GM21717 (cell line): Measurements from ENCODE around the gene NUFIP2.
"Not testable (repeated sequence)": the region's sequence is repeated elsewhere in the genome, so short reads cannot be mapped to it uniquely, and the experiment has no call there.

Experiments
- ATAC-seq: cut with Tn5 transposase; IDR thresholded peaks from one replicate; pipeline ENCODE4 v1.9.1; 2021; ENCODE audit warnings: mild to moderate bottlenecking, moderate library complexity; ENCODE audit not compliant: unreplicated experiment

The NUFIP2 gene

DNA sequence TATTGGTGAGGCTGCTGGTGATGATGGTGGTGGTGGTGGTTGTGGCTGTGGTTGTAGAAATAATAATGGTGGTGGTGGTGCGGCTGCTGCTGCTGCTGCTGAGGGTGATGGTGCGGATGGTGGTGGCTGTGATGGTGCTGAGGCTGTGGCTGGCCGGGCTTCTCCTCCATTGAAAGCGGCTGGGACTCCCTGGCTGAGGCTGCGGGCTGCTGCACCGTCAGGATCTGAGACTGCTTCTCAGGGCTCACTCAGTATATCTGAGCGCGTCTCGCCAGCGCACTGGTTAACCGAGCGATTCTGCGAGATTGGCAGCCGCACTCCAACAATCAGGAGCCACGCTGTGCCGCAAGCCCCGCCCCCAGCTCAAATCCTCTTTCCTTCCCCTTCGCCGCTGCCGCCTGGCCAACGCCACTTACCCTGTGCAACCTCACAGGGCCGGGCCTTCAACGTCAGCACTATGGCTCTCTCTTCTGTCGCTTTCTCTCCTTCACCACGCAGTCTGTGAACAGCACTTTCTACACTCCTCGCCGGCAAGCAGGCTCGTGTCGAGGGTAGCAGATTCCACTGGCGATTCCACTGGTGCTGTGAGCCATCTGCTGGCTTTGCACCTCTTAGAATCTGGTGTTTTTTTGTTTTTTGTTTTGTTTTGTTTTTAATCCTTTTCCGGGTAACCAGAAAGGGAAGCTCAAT, at the start of gene NUFIP2:
TSS of gene NUFIP2 (minus strand) at position 259 of the 690 bp plus-strand sequence. CDS start at position 170, 89 bp downstream.
- peak; percentile 76 for ATAC-seq

- ATAC-seq, result no peak
Measured at GRCh38 chr17:29342158-29342765, 48.3 kb upstream of the NUFIP2 start.

GRCh38 chr17:29341726-29342125, 47.8 kb upstream of the NUFIP2 start:
- ATAC-seq, result no peak

DNA sequence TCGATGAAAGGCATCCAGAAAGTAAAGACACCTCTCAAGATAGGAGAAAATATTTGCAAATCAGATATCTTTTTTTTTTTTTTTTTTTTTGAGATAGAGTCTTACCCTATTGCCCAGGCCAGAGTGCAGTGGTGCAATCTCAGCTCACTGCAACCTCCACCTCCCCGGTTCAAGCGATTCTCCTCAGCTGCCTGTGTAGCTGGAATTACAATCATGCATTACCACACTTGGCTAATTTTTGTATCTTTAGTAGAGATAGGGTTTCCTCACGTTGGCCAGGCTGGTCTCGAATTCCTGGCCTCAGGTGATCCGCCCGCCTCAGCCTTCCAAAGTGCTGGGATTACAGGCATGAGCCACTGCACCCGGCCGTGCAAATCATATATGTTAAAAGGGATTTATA, 45.1 kb upstream of the NUFIP2 start:
- ATAC-seq, result not testable (repeated sequence)

GRCh38 chr17:29331708-29332085, 37.7 kb upstream of the NUFIP2 start:
- no peak for ATAC-seq

GRCh38 chr17:29331075-29331707, 37.2 kb upstream of the NUFIP2 start:
- ATAC-seq, result no peak

- no peak for ATAC-seq
Measured at GRCh38 chr17:29327412-29327811, 33.5 kb upstream of the NUFIP2 start.

- no peak for ATAC-seq
Measured at GRCh38 chr17:29326023-29326813, 32.3 kb upstream of the NUFIP2 start.

DNA sequence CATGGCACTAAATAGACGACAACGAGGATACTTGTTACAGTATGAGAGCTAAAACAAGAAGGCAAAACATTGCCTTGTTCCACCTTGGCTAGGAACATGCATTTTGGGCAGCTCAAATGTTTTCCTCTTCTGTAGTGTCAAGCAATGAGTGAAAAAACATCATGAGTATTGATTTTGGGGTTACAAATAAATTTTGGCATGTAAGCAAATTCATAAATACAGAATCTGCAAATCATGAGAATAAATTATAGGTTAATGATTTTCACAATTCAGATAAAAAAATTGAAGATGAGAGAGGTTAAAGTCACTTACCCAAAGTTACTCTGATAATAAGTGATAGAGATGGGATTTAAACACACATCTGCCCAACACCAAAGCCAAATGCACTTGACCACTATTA, 28.4 kb upstream of the NUFIP2 start:
- no peak for ATAC-seq

DNA sequence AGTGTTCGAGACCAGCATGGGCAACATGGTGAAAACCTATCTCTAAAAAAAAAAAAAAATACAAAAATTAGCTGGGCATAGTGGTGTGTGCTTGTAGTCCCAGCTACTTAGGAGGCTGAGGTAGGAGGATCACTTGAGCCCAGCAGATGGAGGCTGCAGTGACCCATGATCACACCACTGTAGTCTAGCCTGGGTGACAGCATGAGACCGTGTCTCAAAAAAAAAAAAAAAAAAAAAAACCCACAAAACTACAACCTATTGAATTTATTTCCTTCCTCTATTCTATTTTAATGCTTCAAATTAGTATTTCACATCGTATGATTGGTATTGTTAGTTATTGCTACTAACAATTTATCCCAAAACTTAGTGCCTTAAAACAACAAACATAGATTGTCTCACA, 9.4 kb upstream of the NUFIP2 start:
- no peak for ATAC-seq

DNA sequence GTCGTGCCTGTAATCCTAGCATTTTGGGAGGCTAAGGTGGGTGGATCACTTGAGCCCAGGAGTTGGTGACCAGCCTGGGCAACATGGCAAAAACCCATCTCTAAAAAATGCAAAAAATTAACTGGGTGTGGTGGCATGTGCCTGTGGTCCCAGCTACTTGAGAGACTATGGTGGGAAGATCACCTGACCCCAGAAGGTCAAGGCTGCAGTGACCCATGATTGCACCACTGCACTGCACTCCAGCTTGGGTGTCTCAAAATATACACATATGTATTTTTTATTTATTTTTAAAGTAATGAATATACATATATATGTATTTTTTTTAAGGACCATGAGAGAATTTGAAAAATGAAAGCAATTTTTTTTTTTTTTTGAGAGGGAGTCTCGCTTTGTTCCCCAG, 5.1 kb upstream of the NUFIP2 start:
- no peak for ATAC-seq

- ATAC-seq, result no peak
Measured at GRCh38 chr17:29295420-29295819, 1.5 kb upstream of the NUFIP2 start.

DNA sequence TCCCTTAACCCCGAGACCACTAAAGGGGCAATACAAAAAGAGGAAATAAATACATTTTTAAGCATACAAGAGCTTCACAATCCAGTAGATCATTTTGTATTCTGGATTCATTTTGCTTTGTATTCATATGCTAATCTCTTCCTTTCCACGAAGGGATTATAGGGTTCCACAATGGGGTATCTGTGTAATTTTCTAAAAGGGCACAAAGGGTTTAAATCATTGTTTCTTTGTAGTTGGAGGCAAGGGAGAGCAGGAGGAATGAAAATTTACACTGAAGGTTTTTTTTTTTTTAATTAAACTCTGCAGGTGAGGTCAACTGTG, 592 bp upstream of the NUFIP2 start:
- ATAC-seq, result no peak

- ATAC-seq, result no peak
Measured at GRCh38 chr17:29292992-29293889, 707 bp downstream of the NUFIP2 start.

- ATAC-seq, result no peak
Measured at GRCh38 chr17:29292071-29292991, 1.6 kb downstream of the NUFIP2 start.

DNA sequence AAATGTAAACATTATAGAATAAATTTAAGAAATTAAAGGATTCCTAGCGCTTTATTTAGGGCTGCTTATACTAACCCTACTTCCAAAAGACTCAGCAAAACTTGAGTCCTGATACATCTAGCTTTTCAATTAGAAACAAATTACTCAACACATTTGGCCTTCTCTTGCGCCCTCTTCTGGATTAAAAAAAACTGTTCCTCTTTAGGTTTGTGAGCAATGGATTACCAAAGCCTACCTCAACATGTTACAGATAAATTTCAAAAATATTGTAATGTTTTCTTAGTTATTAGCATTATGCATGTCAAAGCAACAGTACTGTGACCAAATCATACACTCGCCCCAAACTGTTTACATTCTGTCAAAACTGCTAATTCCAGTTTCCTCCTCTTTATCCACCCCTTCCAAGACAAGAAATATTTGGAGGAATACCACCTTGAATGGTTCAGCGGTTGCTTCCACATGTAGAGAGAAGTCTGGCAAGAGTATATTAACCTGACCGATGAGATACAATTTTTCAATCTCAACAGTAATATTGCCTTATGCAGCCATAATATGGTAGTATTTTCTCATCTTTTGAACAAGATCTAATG, 2.7 kb downstream of the NUFIP2 start:
- no peak for ATAC-seq

GRCh38 chr17:29289852-29290251, 4.1 kb downstream of the NUFIP2 start:
- ATAC-seq, result no peak

- ATAC-seq, result no peak
Measured at GRCh38 chr17:29283961-29284360, 10.0 kb downstream of the NUFIP2 start.

DNA sequence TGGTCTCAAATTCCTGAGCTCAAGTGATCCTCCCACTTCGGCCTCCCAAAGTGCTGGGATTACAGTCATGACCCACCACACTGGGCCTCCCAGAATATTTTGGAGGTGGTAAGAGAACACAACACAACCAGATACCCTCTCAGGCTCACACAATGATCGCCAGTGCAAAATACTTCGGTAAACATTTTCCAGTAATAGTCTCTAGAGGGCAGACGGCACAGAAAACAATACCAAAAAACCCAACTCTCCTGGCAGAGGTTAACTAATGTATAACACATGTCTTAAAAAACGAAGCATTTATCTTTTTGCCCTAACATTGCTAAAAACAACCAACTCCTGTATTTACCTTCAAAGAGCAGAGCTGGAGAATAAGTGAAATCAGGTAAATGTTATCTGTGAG, 10.5 kb downstream of the NUFIP2 start:
- ATAC-seq, result no peak
